SH-SY5Y (cell line): ENCODE measurements around the gene EPC1.

ENCODE experiments used
- GATA2 ChIP-seq: IDR thresholded peaks from 2 replicates; pipeline ENCODE4 v1.6.1; 2011; ENCODE audit warnings: mild to moderate bottlenecking, low read depth, low read length
- GATA3 ChIP-seq: IDR thresholded peaks from 2 replicates; pipeline ENCODE4 v1.6.1; 2011; ENCODE audit warnings: low read depth, mild to moderate bottlenecking, low read length, moderate library complexity

DNA sequence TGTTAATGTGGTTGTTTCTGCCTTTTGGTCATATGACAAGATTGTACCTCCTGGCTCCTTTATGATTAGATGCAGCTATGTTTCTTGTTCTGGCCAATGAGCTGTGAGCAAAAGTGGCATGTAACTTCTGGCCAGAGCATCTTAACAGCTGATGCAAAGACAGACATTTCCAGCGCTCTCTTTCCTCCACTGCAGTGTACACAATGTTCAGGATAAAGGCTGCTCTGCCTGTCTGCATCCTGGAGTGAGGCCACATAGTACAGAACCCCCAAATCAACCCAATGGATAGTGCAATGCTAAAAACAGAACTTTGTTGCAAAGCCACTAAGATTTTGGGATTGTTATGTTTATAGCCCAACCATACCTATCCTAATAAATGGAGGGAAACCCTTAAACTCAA lies 17.9 kb downstream of the EPC1 start:
- TF ChIP-seq GATA2 = no peak
- no peak for TF ChIP-seq GATA3
